Keratinocyte (primary cell): ENCODE data around the gene ZACN. TPM values are rescaled to one million over a fixed set of nuclear protein-coding genes. Genes with fewer than 3 reads are reported as not detected.

ENCODE experiments used
- DNase-seq: peaks from one replicate; pipeline ENCODE4 v3.0.0-alpha.2; 2011; ENCODE audit warnings: low read depth, missing footprints, low spot score
- FAIRE-seq: peaks from 2 replicates; lab custom pipeline; 2011; peaks lifted over from hg19 to GRCh38; lab: Jason Lieb, UNC
- H2AFZ ChIP-seq: 2 replicates; pipeline ENCODE4 v1.6.0; 2012; ENCODE audit warnings: low read length, control low read depth, inconsistent platforms; ENCODE audit not compliant: control insufficient read depth
- H3K27ac ChIP-seq: 2 replicates; pipeline ENCODE4 v1.5.1; 2011; ENCODE audit warnings: low read length; ENCODE audit not compliant: control insufficient read depth, insufficient read depth
- H3K27me3 ChIP-seq: 3 replicates; pipeline ENCODE4 v1.6.0; 2011; ENCODE audit warnings: low read length; ENCODE audit not compliant: control insufficient read depth, insufficient read depth; ENCODE audit errors: extremely low read depth
- H3K36me3 ChIP-seq, 2 experiments: 2 replicates in 1 of 2; 3 replicates in 1 of 2; pipeline ENCODE4 v1.5.1; 2011; ENCODE audit warnings: low read length in 2 of 2, mild to moderate bottlenecking in 1 of 2; ENCODE audit not compliant: control insufficient read depth in 2 of 2, insufficient read depth in 2 of 2; ENCODE audit errors: extremely low read depth in 1 of 2
- H3K4me1 ChIP-seq: 3 replicates; pipeline ENCODE4 v1.5.1; 2011; ENCODE audit warnings: low read length; ENCODE audit not compliant: control insufficient read depth, insufficient read depth; ENCODE audit errors: extremely low read depth
- H3K4me2 ChIP-seq: 3 replicates; pipeline ENCODE4 v1.6.0; 2011; ENCODE audit warnings: low read depth, low read length; ENCODE audit not compliant: control insufficient read depth, insufficient read depth; ENCODE audit errors: extremely low read depth
- H3K4me3 ChIP-seq, 3 experiments: fragments of 200-600 bp in 1 of 3; sonication (generic) in 1 of 3; 2 replicates in 2 of 3; 3 replicates in 1 of 3; pipeline ENCODE4 v1.5.1; 2011 to 2016; ENCODE audit warnings: low read length in 3 of 3, mild to moderate bottlenecking in 3 of 3, control low read depth in 2 of 3, inconsistent platforms in 1 of 3, low read depth in 1 of 3, mixed read lengths in 1 of 3, mixed run types in 1 of 3, moderate library complexity in 1 of 3; ENCODE audit not compliant: control insufficient read depth in 2 of 3, insufficient read depth in 2 of 3; ENCODE audit errors: extremely low read depth in 1 of 3
- H3K79me2 ChIP-seq: 2 replicates; pipeline ENCODE4 v1.6.0; 2012; ENCODE audit warnings: low read length; ENCODE audit not compliant: control insufficient read depth, insufficient read depth
- H3K9ac ChIP-seq: 3 replicates; pipeline ENCODE4 v1.6.0; 2011; ENCODE audit warnings: low read length; ENCODE audit not compliant: control insufficient read depth, insufficient read depth; ENCODE audit errors: extremely low read depth
- H3K9me1 ChIP-seq: 3 replicates; pipeline ENCODE4 v1.6.0; 2011; ENCODE audit warnings: low read length; ENCODE audit not compliant: control insufficient read depth, insufficient read depth; ENCODE audit errors: extremely low read depth
- H3K9me3 ChIP-seq: 2 replicates; pipeline ENCODE4 v1.5.1; 2012; ENCODE audit warnings: low read depth, low read length; ENCODE audit not compliant: control insufficient read depth
- H4K20me1 ChIP-seq: 3 replicates; pipeline ENCODE4 v1.6.0; 2011; ENCODE audit warnings: low read length; ENCODE audit not compliant: control insufficient read depth, insufficient read depth; ENCODE audit errors: extremely low read depth
- EZH2 ChIP-seq: IDR thresholded peaks from one replicate; pipeline ENCODE4 v1.6.1; 2012; ENCODE audit warnings: inconsistent platforms, mild to moderate bottlenecking, low read length, moderate library complexity
- dilution Hi-C: fragments of 300-500 bp; cut with MboI; formaldehyde crosslinking; loops from one replicate; pipeline ENCODE4 v1.7.0; 2020; ENCODE audit warnings: low sequenced_read_pairs; ENCODE audit not compliant: extremely low pct_ligation_motif_present
- polyA plus RNA-seq, 5 experiments: library from polyadenylated mRNA; depleted of rRNA in 3 of 5; stranded (reverse) in 3 of 5; stranded (forward) in 1 of 5; unstranded in 1 of 5; fragments of >200 nt; gene quantifications; 1 replicate in 1 of 5; 2 replicates in 3 of 5; 3 replicates in 1 of 5; pipeline versions ENCODE4 v1.2.1 to v1.2.3, GENCODE V29; 2011 to 2012; ENCODE audit warnings: missing spikeins in 2 of 5, low read depth in 1 of 5, low replicate concordance in 1 of 5
- TF ChIP-seq, protein P1 (sequence below), 3 experiments: IDR thresholded peaks in 1 of 3; conservative IDR thresholded peaks in 1 of 3; optimal IDR thresholded peaks in 1 of 3; 2 replicates in 2 of 3; 3 replicates in 1 of 3; pipeline versions ENCODE3 to v1.5.1; 2011; ENCODE audit warnings: low read length in 3 of 3, mild to moderate bottlenecking in 3 of 3, moderate library complexity in 2 of 3, control low read depth in 1 of 3, inconsistent platforms in 1 of 3; ENCODE audit not compliant: insufficient read depth in 2 of 3; ENCODE audit errors: extremely low read depth in 1 of 3

The ZACN gene
- polyA plus RNA-seq, 1 donor (not counting 4 experiments of a cell fraction or from before 2014, with no cell fraction given), result not detected

GRCh38 chr17:76034428-76035350, 44.3 kb upstream of the ZACN start:
- Histone ChIP-seq H3K4me3 (no peak overlapping the region), H3K9ac (no peak overlapping the region), H4K20me1 (no peaks in the 10 kb centered on the region), H2AFZ (no peak overlapping the region), H3K79me2 (no peaks in the 10 kb centered on the region), H3K9me3 (no peaks in the 10 kb centered on the region), H3K36me3 (peaks cover 9 to 14% of the 10 kb centered on the region in 2 experiments), H3K27ac (no peak overlapping the region), H3K4me2 (no peak overlapping the region), H3K27me3 (no peaks in the 10 kb centered on the region), H3K4me1 (no peaks in the 10 kb centered on the region), H3K9me1 (no peaks in the 10 kb centered on the region)
- dilution Hi-C loops, result no loop called here
- FAIRE-seq (no peak), DNase-seq (no peak)
- TF ChIP-seq, protein P1, sequence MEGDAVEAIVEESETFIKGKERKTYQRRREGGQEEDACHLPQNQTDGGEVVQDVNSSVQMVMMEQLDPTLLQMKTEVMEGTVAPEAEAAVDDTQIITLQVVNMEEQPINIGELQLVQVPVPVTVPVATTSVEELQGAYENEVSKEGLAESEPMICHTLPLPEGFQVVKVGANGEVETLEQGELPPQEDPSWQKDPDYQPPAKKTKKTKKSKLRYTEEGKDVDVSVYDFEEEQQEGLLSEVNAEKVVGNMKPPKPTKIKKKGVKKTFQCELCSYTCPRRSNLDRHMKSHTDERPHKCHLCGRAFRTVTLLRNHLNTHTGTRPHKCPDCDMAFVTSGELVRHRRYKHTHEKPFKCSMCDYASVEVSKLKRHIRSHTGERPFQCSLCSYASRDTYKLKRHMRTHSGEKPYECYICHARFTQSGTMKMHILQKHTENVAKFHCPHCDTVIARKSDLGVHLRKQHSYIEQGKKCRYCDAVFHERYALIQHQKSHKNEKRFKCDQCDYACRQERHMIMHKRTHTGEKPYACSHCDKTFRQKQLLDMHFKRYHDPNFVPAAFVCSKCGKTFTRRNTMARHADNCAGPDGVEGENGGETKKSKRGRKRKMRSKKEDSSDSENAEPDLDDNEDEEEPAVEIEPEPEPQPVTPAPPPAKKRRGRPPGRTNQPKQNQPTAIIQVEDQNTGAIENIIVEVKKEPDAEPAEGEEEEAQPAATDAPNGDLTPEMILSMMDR (optimal IDR thresholded peaks at IDR 0.05 in 1 of 3, IDR thresholded peaks at IDR 0.05 in 1 of 3, conservative IDR thresholded peaks at IDR 0.05 in 1 of 3; ENCODE audit: extremely low read depth in 1 of 3, insufficient read depth in 2 of 3, low read length in 3 of 3), result no peak
- no peak for TF ChIP-seq EZH2

DNA sequence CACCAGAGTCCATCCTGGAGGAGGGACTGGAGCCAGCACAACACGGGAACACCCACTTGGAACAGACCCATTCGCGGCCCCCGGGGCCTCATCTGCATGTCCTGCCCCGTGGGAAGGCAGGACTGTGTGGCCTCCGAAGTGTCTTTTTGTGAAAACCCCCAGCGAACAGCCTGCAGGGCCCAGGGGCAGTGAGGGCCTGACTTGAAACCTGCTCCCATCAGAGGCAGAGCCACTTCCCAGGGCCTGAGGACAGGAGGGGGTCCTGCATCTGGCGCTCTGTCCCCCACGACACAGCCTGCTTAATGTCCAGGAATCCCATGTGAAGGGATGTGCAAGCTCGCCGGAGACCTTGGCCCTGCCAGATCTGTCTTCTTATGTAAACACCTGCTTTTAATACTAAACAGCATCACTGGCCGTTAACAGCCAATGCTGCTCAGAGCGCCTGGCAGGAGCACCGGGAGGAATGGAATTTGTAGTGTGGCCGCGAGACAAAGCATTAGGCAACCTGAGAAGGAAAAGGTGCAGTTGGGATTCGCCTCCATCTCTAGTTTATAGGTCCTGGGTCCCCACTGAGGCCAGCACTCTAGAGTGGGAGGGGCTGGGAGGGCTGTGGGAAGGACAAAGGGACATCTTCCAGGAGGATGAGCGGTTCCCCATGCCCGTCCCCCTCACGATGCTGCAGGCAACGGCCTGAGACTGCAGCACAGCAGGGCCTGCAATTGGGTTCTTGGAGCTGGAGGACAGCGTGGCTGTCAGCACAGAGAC, 42.3 kb upstream of the ZACN start:
- no peak overlapping the region for H3K27ac ChIP-seq
- H3K36me3 ChIP-seq, result peaks cover 24 to 32% of the 10 kb centered on the region in 2 experiments
- no peak overlapping the region for H2AFZ ChIP-seq
- no peak for TF ChIP-seq EZH2
- TF ChIP-seq, protein P1 (optimal IDR thresholded peaks at IDR 0.05 in 1 of 3, IDR thresholded peaks at IDR 0.05 in 1 of 3, conservative IDR thresholded peaks at IDR 0.05 in 1 of 3; ENCODE audit: extremely low read depth in 1 of 3, insufficient read depth in 2 of 3, low read length in 3 of 3), result no peak
- H4K20me1 ChIP-seq, result no peaks in the 10 kb centered on the region
- no peaks in the 10 kb centered on the region for H3K9me3 ChIP-seq
- no peaks in the 10 kb centered on the region for H3K9me1 ChIP-seq
- FAIRE-seq, result no peak
- H3K4me1 ChIP-seq, result no peaks in the 10 kb centered on the region
- no peak overlapping the region for H3K4me3 ChIP-seq
- H3K9ac ChIP-seq, result no peak overlapping the region
- dilution Hi-C loops, result no loop called here
- no peaks in the 10 kb centered on the region for H3K27me3 ChIP-seq
- H3K4me2 ChIP-seq, result no peak overlapping the region
- no peaks in the 10 kb centered on the region for H3K79me2 ChIP-seq
- DNase-seq, result no peak
